ENCODE data around the gene TNPO3.

GRCh38 chr7:128939075-128939860, 115.6 kb downstream of the TNPO3 start:
- no peak for TF ChIP-seq CTCF (conservative IDR thresholded peaks at IDR 0.05)
- no peak for TF ChIP-seq EZH2 (IDR thresholded peaks at IDR 0.05; ENCODE audit: low read depth)
